NCI-H2196 (cell line): ENCODE data around the gene DPYD.
"Not testable (repeated sequence)": the region's sequence is repeated elsewhere in the genome, so short reads cannot be mapped to it uniquely, and the experiment has no call there.

Experiments used
- DNase-seq: peaks from one replicate; lab custom pipeline; 2025; ENCODE audit not compliant: unreplicated experiment; lab: John Stamatoyannopoulos, UW

Gene DPYD

GRCh38 chr1:97243973-97244560 lies 676.8 kb downstream of the DPYD start:
- DNase-seq: no peak

GRCh38 chr1:97238816-97239215 lies 682.0 kb downstream of the DPYD start:
- no peak for DNase-seq

GRCh38 chr1:97231354-97231753 lies 689.5 kb downstream of the DPYD start:
- DNase-seq: not testable (repeated sequence)

DNA sequence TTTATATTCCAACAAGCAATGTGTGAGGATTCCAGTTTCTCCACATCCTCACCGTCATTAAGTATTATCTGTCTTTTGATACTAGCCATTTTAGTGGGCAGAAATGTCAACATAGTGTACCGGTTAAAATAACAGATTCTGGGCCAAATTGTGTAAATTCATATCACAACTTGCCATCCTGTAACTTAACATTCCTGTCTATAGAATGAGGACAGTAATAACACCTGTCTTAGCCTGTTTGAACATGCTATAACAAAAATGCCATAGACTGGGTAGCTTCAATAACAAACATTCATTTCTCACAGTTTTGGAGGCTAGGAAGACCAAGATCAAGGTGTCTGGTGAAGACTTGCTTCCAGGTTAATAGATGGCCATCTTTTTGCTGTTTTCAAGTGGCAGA lies 708.2 kb downstream of the DPYD start:
- no peak for DNase-seq

- DNase-seq: no peak
Measured at GRCh38 chr1:97210307-97210706, 710.5 kb downstream of the DPYD start.

DNA sequence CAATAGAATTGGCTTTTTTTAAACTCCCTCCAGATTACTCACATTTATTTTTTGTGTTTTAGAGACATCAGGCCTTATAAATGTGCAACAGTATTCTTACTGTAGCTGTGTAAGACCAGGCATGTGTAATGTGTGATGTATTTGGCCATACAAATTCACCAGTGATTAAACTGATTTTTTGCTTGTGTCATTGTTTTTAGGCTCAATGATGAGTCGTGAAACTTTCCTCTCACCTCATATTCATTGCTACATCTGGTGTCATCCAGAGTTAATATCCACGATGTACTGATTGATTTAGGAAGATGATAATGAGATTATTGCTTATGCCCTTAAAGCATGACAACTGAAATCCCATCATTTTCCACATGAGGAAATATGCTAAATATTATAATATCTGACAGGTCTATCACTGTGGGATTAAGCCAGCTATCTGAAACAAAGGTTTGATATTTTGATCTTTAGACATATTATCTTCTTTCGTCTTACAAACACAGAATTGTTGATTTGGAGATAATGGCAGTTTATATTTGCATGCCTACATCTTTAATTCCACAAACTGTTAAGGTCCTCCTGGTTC lies 711.4 kb downstream of the DPYD start:
- no peak for DNase-seq

DNA sequence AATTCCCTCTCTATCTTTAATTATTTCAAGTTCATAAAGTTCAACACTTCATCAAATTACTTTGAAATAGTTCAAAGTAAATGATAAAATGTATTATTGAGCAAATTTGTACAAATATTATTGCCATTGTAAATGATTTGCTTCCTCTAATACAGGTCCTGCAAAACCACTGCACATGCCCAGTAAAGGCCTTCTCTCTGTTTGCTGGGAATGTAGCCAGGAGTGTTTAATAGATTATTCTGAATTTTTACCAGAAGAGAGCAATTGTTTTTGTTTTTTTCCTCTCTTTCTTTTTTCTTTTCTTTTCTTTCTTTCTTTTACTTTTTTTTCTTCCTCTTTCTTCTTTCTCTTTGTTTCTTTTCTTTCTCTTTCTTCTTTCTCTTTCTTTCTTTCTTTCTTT lies 713.0 kb downstream of the DPYD start:
- no peak for DNase-seq

DNA sequence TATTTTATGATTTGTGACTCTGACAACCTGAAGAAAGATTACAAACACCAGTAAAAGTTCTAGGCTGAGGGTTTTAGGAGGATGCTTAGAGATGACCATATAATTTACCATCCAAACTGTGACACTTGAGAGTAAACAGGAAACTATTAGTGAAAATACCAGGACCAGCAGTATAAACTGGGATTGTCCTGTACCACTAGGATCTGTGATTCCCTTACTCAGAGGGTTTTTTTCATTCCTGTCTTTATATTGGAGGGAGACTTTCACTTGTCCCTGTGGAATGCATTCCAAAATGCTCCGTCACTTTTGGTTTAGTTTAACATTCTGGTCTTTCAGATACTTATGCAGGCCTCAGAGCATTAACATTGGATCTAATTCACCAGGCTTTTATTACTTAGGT lies 716.4 kb downstream of the DPYD start:
- DNase-seq: no peak

GRCh38 chr1:97202481-97203380 lies 718.1 kb downstream of the DPYD start:
- DNase-seq: no peak

DNA sequence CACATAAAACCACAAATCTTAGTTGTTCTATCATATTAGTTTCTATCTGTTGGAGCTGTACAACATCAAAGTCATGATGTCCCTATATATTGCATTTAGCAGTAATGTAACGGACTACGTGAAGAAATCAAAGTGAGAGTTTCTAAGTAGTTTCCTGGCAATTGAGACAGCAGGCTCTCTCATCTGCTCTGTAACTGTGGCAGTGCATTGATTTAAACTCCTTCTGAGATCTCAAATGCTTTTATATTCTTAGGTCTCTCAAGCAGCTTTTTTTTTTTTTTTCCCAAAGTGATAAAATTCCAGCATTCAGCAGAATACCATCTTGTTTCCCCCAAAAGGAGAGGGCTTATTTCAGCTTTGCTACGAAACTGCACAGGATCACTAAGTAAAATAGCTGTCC lies 719.2 kb downstream of the DPYD start:
- DNase-seq: no peak

GRCh38 chr1:97200595-97200994 lies 720.2 kb downstream of the DPYD start:
- DNase-seq: no peak

GRCh38 chr1:97196825-97197516 lies 723.9 kb downstream of the DPYD start:
- DNase-seq: no peak

DNA sequence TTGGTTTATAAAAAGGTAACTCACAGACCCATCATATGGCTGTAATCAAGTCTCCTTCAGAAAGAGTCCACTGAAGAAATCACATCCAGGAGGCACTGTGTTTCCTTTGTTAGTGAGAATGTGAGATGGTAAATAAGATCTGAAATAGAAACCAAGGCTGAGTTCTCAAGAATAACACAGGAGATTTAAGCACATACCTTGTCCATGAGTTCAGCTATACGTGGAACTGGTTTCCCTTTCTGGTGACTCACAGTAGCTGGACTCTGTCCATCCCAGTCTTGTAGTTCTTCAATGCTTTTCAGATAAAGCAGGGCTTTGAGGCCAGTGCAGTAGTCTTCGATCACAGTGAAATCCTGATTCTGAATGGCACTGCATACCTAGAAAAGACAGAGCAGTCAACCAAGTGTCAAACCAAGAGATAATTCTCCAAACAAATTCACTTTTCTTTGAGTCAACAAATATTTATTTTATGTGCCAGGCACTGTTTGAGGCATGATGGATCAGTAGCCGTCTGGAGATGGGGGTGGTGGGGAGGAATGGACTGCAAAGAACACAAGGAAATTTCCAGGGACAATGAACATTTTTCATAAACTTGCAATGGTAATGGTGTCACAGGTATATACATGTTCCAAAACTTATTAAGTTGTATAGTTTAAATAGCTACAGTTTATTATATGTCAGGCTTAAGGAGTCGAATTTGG lies 727.8 kb downstream of the DPYD start:
- no peak for DNase-seq

DNA sequence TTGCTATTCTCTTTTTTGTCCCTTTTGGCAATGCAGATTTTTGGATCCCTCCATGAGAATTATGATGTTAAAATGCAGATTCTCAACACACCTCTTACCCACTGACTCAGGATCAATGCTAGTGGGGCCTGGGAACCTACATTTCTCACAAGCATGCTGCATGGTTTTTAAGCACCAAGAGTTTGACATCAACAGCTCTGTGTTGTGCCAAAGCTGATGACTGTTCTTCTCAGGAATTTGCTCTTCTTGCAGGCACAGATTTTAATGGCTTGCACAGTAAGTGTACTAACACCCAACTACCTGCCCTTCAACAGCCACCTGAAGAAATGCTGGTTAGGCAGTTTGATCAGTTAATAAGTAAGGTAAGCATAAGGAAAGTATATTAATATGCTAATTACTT lies 730.5 kb downstream of the DPYD start:
- DNase-seq: no peak

GRCh38 chr1:97186381-97186780 lies 734.5 kb downstream of the DPYD start:
- DNase-seq: no peak

GRCh38 chr1:97174039-97174704 lies 746.7 kb downstream of the DPYD start:
- no peak for DNase-seq

GRCh38 chr1:97170300-97170699 lies 750.5 kb downstream of the DPYD start:
- DNase-seq: no peak

DNA sequence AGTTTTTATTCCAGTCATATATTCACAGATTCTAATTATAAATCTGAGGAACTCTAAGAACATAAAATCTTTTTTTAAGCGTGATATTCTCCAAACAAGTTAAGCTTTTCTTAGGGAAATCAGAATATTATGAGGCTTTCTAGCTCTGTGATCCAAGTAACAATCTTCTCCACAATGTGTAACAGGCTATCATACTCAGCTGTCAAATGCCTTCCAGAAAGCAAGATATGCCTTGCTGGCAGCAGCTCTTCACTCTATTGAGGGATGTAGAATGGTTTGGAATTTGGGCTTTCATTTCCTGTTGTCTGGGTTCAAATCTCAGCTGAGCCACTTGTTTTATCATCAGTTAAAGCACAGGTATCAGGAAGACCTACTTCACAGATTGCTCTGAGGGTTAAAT lies 752.8 kb downstream of the DPYD start:
- no peak for DNase-seq

DNA sequence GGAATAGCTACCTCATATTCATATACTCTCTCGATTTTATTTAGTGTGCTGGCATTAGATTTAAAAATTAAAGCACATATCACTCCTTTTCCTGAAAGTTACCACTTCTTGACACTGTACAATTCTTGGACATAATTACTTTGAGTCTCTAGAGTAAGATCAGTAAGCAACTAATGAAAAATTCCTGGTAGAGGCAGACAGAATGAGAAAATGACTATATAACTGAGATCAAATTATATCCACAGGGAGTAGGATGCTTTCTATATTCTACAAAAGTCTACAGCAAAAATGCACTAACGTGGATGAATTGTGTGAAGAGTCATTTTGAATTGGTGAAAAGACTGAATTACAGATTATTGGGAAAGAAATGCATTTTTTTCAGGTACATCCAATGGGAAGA lies 753.6 kb downstream of the DPYD start:
- no peak for DNase-seq

DNA sequence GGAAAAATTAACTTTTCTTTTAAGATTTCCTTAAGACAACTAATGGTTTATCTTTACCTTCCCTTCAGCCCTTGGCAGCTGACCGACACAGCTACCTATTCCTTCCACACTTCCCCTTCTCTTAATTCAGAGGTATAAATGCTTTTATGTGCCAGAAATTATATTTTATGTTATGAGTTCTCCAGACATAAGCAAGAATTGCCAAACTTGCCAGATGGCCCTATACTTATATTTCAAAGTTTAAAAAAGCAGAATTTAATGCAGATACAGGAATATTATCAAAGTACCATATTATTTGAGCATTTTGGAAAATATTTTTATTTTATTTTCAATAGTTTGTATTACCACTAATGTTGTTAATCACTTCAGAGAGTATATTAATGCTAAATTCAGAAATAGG lies 754.2 kb downstream of the DPYD start:
- no peak for DNase-seq

DNA sequence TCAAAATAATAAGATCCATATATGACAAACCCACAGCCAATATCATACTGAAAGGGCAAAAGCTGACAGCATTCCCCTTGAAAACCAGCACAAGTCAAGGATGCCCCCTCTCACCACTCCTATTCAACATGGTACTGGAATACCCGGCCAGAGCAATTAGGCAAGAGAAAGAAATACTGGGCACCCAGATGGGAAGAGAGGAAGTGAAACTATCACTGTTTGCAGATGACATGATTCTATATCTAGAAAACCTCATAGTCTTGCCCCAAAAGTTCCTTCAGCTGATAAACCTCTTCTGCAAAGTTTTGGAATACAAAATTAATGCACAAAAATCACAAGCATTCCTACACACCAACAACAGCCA lies 756.6 kb downstream of the DPYD start:
- DNase-seq: no peak
